GM12878 (cell line): ENCODE measurements around the gene PNISR. TPM values are rescaled to one million over a fixed set of nuclear protein-coding genes. Genes with fewer than 3 reads are reported as not detected.

Experiments used
- ATF7 ChIP-seq: fragments of 450-650 bp; IDR thresholded peaks from 2 replicates; pipeline ENCODE4 v1.6.1; 2016; ENCODE audit warnings: low read depth, mild to moderate bottlenecking
- HCFC1 ChIP-seq: fragments of 150-350 bp; IDR thresholded peaks from 2 replicates; pipeline ENCODE4 v1.6.1; 2014; ENCODE audit warnings: low read length
- MEF2B ChIP-seq: fragments of 450-650 bp; IDR thresholded peaks from 2 replicates; pipeline ENCODE4 v1.6.1; 2018; ENCODE audit warnings: mild to moderate bottlenecking, moderate library complexity; ENCODE audit not compliant: partially characterized antibody, poor library complexity, severe bottlenecking
- MTA2 ChIP-seq: fragments of 450-650 bp; IDR thresholded peaks from 2 replicates; pipeline ENCODE4 v1.6.1; 2016; ENCODE audit warnings: low read depth, mild to moderate bottlenecking, moderate library complexity
- SUPT20H ChIP-seq: IDR thresholded peaks from 2 replicates; pipeline ENCODE4 v1.6.1; 2011; ENCODE audit warnings: low read depth, mild to moderate bottlenecking, low read length, moderate library complexity, borderline replicate concordance; ENCODE audit not compliant: control insufficient read depth
- ZNF207 ChIP-seq: fragments of 450-650 bp; IDR thresholded peaks from 2 replicates; pipeline ENCODE4 v1.6.1; 2014; ENCODE audit warnings: antibody characterized with exemption, mild to moderate bottlenecking, borderline replicate concordance
- polyA plus RNA-seq, 11 experiments: library from polyadenylated mRNA; depleted of rRNA in 4 of 11; unstranded in 6 of 11; stranded (reverse) in 5 of 11; fragments of >200 nt; fragmentation: Nextera tagmentation in 4 of 11; fragmentation: Illumina TruSeq in 1 of 11; extraction: Ambion mirVana in 4 of 11; extraction: Trizol in 1 of 11; gene quantifications; 1 replicate in 1 of 11; 2 replicates in 10 of 11; pipeline versions ENCODE4 v1.2.1 to v1.2.3, GENCODE V29; 2011 to 2016; ENCODE audit warnings: inconsistent platforms in 2 of 11, missing spikeins in 2 of 11, low read depth in 1 of 11
- total RNA-seq, 4 experiments: library from RNA; depleted of rRNA in 3 of 4; stranded (reverse); fragments of >200 nt in 3 of 4; fragmentation: Illumina TruSeq in 1 of 4; extraction: Trizol in 1 of 4; gene quantifications; 2 replicates each; pipeline versions ENCODE4 v1.2.1 to v1.2.3, GENCODE V29; 2013 to 2021
- TF ChIP-seq, protein P1 (sequence below): IDR thresholded peaks from 2 replicates; pipeline ENCODE4 v1.6.1; 2011; ENCODE audit warnings: low read depth, mild to moderate bottlenecking, low read length, moderate library complexity, borderline replicate concordance; ENCODE audit errors: extremely low read depth
- TF ChIP-seq, protein P2 (sequence below): IDR thresholded peaks from 2 replicates; pipeline ENCODE4 v1.6.1; 2012; ENCODE audit warnings: low read length, inconsistent platforms
- TF ChIP-seq, protein P3 (sequence below): fragments of 450-650 bp; IDR thresholded peaks from 2 replicates; pipeline ENCODE4 v1.6.1; 2017; ENCODE audit warnings: mild to moderate bottlenecking, moderate library complexity
- TF ChIP-seq, protein P4 (sequence below): fragments of 150-350 bp; IDR thresholded peaks from 2 replicates; pipeline ENCODE4 v1.6.1; 2014; ENCODE audit warnings: mild to moderate bottlenecking, low read depth, low read length
- TF ChIP-seq, protein P5 (sequence below): fragments of 450-650 bp; IDR thresholded peaks from 2 replicates; pipeline ENCODE4 v1.6.1; 2017; ENCODE audit warnings: borderline replicate concordance
- TF ChIP-seq, protein P6 (sequence below): fragments of 450-650 bp; conservative IDR thresholded peaks from 2 replicates; pipeline ENCODE4 v1.6.1; 2017; ENCODE audit warnings: mild to moderate bottlenecking, moderate library complexity
- TF ChIP-seq, protein P7 (sequence below): IDR thresholded peaks from 2 replicates; pipeline ENCODE4 v1.6.1; 2011; ENCODE audit warnings: low read depth, low read length, improper control_type of control experiment, borderline replicate concordance

Gene PNISR
- total and polyA plus RNA-seq, 10 of the 15 experiments (the other 5 are each of a cell fraction or from before 2014, with no cell fraction given): 79.1 to 180 (median 105) TPM

DNA sequence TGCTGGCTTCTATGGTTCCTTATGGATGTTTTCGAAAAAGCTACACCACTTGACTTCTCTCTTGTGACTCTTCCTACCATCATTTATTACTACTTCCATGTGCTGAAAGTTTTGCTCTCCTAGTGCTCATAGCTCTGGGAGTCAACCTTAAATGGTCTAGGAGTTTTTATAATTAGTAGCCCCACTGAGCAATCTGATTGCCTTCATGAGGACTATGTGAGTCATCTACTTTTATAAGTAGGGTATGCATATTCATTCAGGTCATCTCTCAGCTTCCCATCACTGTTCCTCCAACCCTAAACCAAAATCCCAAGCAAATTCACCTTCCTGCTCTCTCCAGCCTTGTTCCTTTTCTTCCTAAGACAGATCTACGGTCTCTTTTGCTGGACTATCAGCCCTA, 58.3 kb downstream of the PNISR start (continued):
- TF ChIP-seq, protein P1, sequence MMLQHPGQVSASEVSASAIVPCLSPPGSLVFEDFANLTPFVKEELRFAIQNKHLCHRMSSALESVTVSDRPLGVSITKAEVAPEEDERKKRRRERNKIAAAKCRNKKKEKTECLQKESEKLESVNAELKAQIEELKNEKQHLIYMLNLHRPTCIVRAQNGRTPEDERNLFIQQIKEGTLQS: no peak
- TF ChIP-seq, protein P2, sequence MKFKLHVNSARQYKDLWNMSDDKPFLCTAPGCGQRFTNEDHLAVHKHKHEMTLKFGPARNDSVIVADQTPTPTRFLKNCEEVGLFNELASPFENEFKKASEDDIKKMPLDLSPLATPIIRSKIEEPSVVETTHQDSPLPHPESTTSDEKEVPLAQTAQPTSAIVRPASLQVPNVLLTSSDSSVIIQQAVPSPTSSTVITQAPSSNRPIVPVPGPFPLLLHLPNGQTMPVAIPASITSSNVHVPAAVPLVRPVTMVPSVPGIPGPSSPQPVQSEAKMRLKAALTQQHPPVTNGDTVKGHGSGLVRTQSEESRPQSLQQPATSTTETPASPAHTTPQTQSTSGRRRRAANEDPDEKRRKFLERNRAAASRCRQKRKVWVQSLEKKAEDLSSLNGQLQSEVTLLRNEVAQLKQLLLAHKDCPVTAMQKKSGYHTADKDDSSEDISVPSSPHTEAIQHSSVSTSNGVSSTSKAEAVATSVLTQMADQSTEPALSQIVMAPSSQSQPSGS: no peak
- no peak for TF ChIP-seq SUPT20H
- TF ChIP-seq, protein P3, sequence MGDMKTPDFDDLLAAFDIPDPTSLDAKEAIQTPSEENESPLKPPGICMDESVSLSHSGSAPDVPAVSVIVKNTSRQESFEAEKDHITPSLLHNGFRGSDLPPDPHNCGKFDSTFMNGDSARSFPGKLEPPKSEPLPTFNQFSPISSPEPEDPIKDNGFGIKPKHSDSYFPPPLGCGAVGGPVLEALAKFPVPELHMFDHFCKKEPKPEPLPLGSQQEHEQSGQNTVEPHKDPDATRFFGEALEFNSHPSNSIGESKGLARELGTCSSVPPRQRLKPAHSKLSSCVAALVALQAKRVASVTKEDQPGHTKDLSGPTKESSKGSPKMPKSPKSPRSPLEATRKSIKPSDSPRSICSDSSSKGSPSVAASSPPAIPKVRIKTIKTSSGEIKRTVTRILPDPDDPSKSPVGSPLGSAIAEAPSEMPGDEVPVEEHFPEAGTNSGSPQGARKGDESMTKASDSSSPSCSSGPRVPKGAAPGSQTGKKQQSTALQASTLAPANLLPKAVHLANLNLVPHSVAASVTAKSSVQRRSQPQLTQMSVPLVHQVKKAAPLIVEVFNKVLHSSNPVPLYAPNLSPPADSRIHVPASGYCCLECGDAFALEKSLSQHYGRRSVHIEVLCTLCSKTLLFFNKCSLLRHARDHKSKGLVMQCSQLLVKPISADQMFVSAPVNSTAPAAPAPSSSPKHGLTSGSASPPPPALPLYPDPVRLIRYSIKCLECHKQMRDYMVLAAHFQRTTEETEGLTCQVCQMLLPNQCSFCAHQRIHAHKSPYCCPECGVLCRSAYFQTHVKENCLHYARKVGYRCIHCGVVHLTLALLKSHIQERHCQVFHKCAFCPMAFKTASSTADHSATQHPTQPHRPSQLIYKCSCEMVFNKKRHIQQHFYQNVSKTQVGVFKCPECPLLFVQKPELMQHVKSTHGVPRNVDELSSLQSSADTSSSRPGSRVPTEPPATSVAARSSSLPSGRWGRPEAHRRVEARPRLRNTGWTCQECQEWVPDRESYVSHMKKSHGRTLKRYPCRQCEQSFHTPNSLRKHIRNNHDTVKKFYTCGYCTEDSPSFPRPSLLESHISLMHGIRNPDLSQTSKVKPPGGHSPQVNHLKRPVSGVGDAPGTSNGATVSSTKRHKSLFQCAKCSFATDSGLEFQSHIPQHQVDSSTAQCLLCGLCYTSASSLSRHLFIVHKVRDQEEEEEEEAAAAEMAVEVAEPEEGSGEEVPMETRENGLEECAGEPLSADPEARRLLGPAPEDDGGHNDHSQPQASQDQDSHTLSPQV: no peak
- TF ChIP-seq, protein P4, sequence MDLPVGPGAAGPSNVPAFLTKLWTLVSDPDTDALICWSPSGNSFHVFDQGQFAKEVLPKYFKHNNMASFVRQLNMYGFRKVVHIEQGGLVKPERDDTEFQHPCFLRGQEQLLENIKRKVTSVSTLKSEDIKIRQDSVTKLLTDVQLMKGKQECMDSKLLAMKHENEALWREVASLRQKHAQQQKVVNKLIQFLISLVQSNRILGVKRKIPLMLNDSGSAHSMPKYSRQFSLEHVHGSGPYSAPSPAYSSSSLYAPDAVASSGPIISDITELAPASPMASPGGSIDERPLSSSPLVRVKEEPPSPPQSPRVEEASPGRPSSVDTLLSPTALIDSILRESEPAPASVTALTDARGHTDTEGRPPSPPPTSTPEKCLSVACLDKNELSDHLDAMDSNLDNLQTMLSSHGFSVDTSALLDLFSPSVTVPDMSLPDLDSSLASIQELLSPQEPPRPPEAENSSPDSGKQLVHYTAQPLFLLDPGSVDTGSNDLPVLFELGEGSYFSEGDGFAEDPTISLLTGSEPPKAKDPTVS: no peak
- TF ChIP-seq, protein P5, sequence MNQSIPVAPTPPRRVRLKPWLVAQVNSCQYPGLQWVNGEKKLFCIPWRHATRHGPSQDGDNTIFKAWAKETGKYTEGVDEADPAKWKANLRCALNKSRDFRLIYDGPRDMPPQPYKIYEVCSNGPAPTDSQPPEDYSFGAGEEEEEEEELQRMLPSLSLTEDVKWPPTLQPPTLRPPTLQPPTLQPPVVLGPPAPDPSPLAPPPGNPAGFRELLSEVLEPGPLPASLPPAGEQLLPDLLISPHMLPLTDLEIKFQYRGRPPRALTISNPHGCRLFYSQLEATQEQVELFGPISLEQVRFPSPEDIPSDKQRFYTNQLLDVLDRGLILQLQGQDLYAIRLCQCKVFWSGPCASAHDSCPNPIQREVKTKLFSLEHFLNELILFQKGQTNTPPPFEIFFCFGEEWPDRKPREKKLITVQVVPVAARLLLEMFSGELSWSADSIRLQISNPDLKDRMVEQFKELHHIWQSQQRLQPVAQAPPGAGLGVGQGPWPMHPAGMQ: no peak
- no peak for TF ChIP-seq MTA2
- TF ChIP-seq, protein P6, sequence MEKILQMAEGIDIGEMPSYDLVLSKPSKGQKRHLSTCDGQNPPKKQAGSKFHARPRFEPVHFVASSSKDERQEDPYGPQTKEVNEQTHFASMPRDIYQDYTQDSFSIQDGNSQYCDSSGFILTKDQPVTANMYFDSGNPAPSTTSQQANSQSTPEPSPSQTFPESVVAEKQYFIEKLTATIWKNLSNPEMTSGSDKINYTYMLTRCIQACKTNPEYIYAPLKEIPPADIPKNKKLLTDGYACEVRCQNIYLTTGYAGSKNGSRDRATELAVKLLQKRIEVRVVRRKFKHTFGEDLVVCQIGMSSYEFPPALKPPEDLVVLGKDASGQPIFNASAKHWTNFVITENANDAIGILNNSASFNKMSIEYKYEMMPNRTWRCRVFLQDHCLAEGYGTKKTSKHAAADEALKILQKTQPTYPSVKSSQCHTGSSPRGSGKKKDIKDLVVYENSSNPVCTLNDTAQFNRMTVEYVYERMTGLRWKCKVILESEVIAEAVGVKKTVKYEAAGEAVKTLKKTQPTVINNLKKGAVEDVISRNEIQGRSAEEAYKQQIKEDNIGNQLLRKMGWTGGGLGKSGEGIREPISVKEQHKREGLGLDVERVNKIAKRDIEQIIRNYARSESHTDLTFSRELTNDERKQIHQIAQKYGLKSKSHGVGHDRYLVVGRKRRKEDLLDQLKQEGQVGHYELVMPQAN: no peak
- no peak for TF ChIP-seq ATF7
- TF ChIP-seq, protein P7, sequence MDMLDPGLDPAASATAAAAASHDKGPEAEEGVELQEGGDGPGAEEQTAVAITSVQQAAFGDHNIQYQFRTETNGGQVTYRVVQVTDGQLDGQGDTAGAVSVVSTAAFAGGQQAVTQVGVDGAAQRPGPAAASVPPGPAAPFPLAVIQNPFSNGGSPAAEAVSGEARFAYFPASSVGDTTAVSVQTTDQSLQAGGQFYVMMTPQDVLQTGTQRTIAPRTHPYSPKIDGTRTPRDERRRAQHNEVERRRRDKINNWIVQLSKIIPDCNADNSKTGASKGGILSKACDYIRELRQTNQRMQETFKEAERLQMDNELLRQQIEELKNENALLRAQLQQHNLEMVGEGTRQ: no peak
- no peak for TF ChIP-seq ZNF207
- no peak for TF ChIP-seq MEF2B
- TF ChIP-seq HCFC1: no peak
- TF ChIP-seq, all 136 proteins: peak for 0
